ENCODE measurements around the gene FBLN1.
A peak's percentile ranks its signal among the peaks of the same experiment; 100 is the strongest.
"Not testable (repeated sequence)": the region's sequence is repeated elsewhere in the genome, so short reads cannot be mapped to it uniquely, and the experiment has no call there.

FBLN1 gene

GRCh38 chr22:45554040-45554406, 51.3 kb downstream of the FBLN1 start:
- H3K36me3 ChIP-seq (ENCODE audit: low read depth), result peaks cover 8% of the 10 kb centered on the region; the same call in 1 of the 2 replicates
- ATAC-seq (ENCODE audit: low read depth) (no peak), DNase-seq (ENCODE audit: low spot score) (no peak)
- H3K9me3 ChIP-seq (ENCODE audit: severe bottlenecking), result no peaks in the 10 kb centered on the region
- H3K27me3 ChIP-seq (ENCODE audit: insufficient read depth, poor library complexity, severe bottlenecking), result no peaks in the 10 kb centered on the region
- peak; percentile 77 for TF ChIP-seq CTCF (IDR thresholded peaks at IDR 0.05; ENCODE audit: poor library complexity, severe bottlenecking)
- H3K4me3 ChIP-seq (ENCODE audit: severe bottlenecking), result no peak overlapping the region
- H3K4me1 ChIP-seq (ENCODE audit: insufficient read depth, poor library complexity, severe bottlenecking), result peaks cover 18% of the 10 kb centered on the region
- H3K27ac ChIP-seq (ENCODE audit: poor library complexity, severe bottlenecking), result peak overlapping the region; percentile 55

GRCh38 chr22:45554861-45555260, 52.2 kb downstream of the FBLN1 start:
- Histone ChIP-seq H3K36me3 (ENCODE audit: low read depth) (peaks cover 7% of the 10 kb centered on the region; the same call in 1 of the 2 replicates), H3K27me3 (ENCODE audit: insufficient read depth, poor library complexity, severe bottlenecking) (no peaks in the 10 kb centered on the region), H3K27ac (ENCODE audit: poor library complexity, severe bottlenecking) (no peak overlapping the region), H3K4me3 (ENCODE audit: severe bottlenecking) (no peak overlapping the region), H3K9me3 (ENCODE audit: severe bottlenecking) (no peaks in the 10 kb centered on the region), H3K4me1 (ENCODE audit: insufficient read depth, poor library complexity, severe bottlenecking) (peaks cover 10% of the 10 kb centered on the region)
- TF ChIP-seq CTCF (IDR thresholded peaks at IDR 0.05; ENCODE audit: poor library complexity, severe bottlenecking), result no peak
- ATAC-seq (ENCODE audit: low read depth) (no peak), DNase-seq (ENCODE audit: low spot score) (no peak)

- not testable (repeated sequence) for ATAC-seq (ENCODE audit: low read depth); H3K4me3 ChIP-seq (ENCODE audit: severe bottlenecking); H3K9me3 ChIP-seq (ENCODE audit: severe bottlenecking); H3K27ac ChIP-seq (ENCODE audit: poor library complexity, severe bottlenecking); H3K4me1 ChIP-seq (ENCODE audit: insufficient read depth, poor library complexity, severe bottlenecking); H3K27me3 ChIP-seq (ENCODE audit: insufficient read depth, poor library complexity, severe bottlenecking); DNase-seq (ENCODE audit: low spot score); H3K36me3 ChIP-seq (ENCODE audit: low read depth)
Observed at GRCh38 chr22:45557926-45558325, 55.2 kb downstream of the FBLN1 start.

- H3K4me3 ChIP-seq (ENCODE audit: severe bottlenecking); H3K36me3 ChIP-seq (ENCODE audit: low read depth); H3K27me3 ChIP-seq (ENCODE audit: insufficient read depth, poor library complexity, severe bottlenecking); DNase-seq (ENCODE audit: low spot score); ATAC-seq (ENCODE audit: low read depth); H3K9me3 ChIP-seq (ENCODE audit: severe bottlenecking); H3K27ac ChIP-seq (ENCODE audit: poor library complexity, severe bottlenecking); H3K4me1 ChIP-seq (ENCODE audit: insufficient read depth, poor library complexity, severe bottlenecking): not testable (repeated sequence)
Observed at GRCh38 chr22:45560092-45560491, 57.4 kb downstream of the FBLN1 start.

- not testable (repeated sequence) for H3K27me3 ChIP-seq (ENCODE audit: insufficient read depth, poor library complexity, severe bottlenecking); H3K9me3 ChIP-seq (ENCODE audit: severe bottlenecking); H3K27ac ChIP-seq (ENCODE audit: poor library complexity, severe bottlenecking); ATAC-seq (ENCODE audit: low read depth); H3K4me3 ChIP-seq (ENCODE audit: severe bottlenecking); DNase-seq (ENCODE audit: low spot score); H3K4me1 ChIP-seq (ENCODE audit: insufficient read depth, poor library complexity, severe bottlenecking); H3K36me3 ChIP-seq (ENCODE audit: low read depth)
Observed at GRCh38 chr22:45560761-45561160, 58.1 kb downstream of the FBLN1 start.

GRCh38 chr22:45562102-45562501, 59.4 kb downstream of the FBLN1 start:
- H3K36me3 ChIP-seq (ENCODE audit: low read depth), result 0 out of 2 replicates have a peak, but pooled peaks cover 2% of the 10 kb centered on the region
- H3K9me3 ChIP-seq (ENCODE audit: severe bottlenecking), result no peaks in the 10 kb centered on the region
- no peaks in the 10 kb centered on the region for H3K27me3 ChIP-seq (ENCODE audit: insufficient read depth, poor library complexity, severe bottlenecking)
- no peak for TF ChIP-seq CTCF (IDR thresholded peaks at IDR 0.05; ENCODE audit: poor library complexity, severe bottlenecking)
- ATAC-seq (ENCODE audit: low read depth) (no peak), DNase-seq (ENCODE audit: low spot score) (no peak)
- H3K4me1 ChIP-seq (ENCODE audit: insufficient read depth, poor library complexity, severe bottlenecking), result no peaks in the 10 kb centered on the region
- H3K4me3 ChIP-seq (ENCODE audit: severe bottlenecking), result no peak overlapping the region
- no peak overlapping the region for H3K27ac ChIP-seq (ENCODE audit: poor library complexity, severe bottlenecking)
